ENCODE results near the gene FUCA2. TPM values are rescaled to one million over a fixed set of nuclear protein-coding genes. Genes with fewer than 3 reads are reported as not detected.

Gene FUCA2
- total and polyA plus RNA-seq, 2 of the 8 experiments (the other 6 are each of a cell fraction or from before 2014, with no cell fraction given) = 24.2 to 47.2 TPM

DNA sequence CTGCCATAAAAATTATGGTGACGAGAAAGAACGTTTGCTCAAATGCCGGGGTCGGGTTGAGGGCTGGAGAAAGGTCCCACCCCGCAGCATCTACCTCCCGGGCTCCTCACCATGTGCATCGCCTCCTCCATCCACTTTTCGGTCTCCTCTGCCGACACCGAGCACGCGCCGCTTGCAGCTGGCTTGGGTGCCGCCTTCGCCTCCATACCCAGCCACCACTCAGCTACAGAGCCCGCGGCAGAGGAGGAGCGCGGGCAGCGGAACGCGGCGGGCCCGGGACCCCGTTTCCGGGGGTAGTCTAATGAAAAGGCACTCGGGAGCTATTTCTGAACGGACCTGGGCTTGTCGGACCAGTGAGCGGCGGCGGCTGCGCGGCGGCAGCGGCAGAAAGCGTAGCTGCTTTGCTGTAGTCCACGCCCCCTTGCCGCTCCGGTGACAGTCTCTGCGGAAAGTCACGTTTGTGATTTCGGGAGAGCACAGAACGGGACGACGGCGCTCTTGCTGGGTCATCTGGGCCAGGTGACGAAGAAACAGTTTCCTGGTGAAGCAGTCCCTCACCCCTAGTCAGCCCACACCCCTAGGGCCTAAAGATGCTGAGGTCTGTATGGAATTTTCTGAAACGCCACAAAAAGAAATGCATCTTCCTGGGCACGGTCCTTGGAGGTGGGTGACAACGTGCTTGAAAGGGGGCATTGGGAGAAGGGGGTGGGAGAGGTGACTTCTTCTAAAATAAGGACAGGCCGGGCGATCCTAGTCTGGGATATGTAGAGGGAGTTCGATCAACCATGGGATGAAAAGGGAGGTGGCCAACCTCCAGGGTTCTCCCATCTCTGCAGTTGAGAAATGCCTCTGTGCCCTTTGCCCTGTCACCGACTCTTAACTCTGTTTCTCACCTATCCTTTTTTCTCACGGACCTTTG lies 60.8 kb downstream of the FUCA2 start, which contains the start of the genes ADAT2 and PEX3 (continued):
- TF ChIP-seq GTF2F1 (IDR thresholded peaks at IDR 0.05; ENCODE audit: borderline replicate concordance, low read depth, low read length) (peak; percentile 75; the same call in 1 of the 2 replicates), POLR2A (IDR thresholded peaks at IDR 0.05; ENCODE audit: control extremely low read depth in 1 of 2, low read depth in 2 of 2, low read length in 2 of 2) (peak; percentile 69 to 85), CHD2 (IDR thresholded peaks at IDR 0.05; ENCODE audit: low read length) (peak; percentile 26; the same call in 1 of the 2 replicates), TAF7 (optimal IDR thresholded peaks at IDR 0.05; ENCODE audit: borderline replicate concordance, low read depth, low read length) (peak; percentile 96), KDM4A (IDR thresholded peaks at IDR 0.05; ENCODE audit: low read depth, low read length, severe bottlenecking) (peak; percentile 70), SAP30 (IDR thresholded peaks at IDR 0.05; ENCODE audit: insufficient read depth, insufficient replicate concordance, low read length) (peak; percentile 37)
- TF ChIP-seq, protein P1, sequence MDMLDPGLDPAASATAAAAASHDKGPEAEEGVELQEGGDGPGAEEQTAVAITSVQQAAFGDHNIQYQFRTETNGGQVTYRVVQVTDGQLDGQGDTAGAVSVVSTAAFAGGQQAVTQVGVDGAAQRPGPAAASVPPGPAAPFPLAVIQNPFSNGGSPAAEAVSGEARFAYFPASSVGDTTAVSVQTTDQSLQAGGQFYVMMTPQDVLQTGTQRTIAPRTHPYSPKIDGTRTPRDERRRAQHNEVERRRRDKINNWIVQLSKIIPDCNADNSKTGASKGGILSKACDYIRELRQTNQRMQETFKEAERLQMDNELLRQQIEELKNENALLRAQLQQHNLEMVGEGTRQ (IDR thresholded peaks at IDR 0.05; ENCODE audit: low read length) = no peak
- TF ChIP-seq, protein P2, sequence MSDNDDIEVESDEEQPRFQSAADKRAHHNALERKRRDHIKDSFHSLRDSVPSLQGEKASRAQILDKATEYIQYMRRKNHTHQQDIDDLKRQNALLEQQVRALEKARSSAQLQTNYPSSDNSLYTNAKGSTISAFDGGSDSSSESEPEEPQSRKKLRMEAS (IDR thresholded peaks at IDR 0.05) = peak; percentile 81

All from H1 (cell line).